Frontal cortex (tissue), 4 donors: ENCODE results near the gene CCDC116. TPM values are rescaled to one million over a fixed set of nuclear protein-coding genes. Genes with fewer than 3 reads are reported as not detected.

Experiments used
- DNase-seq, 2 donors: peaks; one replicate each; pipeline ENCODE4 v3.0.0; 2012; ENCODE audit warnings: low spot score in 2 of 2
- FAIRE-seq: peaks from 2 replicates; lab custom pipeline; 2012; peaks lifted over from hg19 to GRCh38; lab: Jason Lieb, UNC
- total RNA-seq: library from RNA; depleted of rRNA; stranded (reverse); fragments of >200 nt; gene quantifications from one replicate; pipeline ENCODE4 v1.2.3, GENCODE V29; 2014
- donor health status: control.
- donor health status: control.
- donor health status: control.

The CCDC116 gene
- total RNA-seq, 1 donor from 2014 or later: not detected

DNA sequence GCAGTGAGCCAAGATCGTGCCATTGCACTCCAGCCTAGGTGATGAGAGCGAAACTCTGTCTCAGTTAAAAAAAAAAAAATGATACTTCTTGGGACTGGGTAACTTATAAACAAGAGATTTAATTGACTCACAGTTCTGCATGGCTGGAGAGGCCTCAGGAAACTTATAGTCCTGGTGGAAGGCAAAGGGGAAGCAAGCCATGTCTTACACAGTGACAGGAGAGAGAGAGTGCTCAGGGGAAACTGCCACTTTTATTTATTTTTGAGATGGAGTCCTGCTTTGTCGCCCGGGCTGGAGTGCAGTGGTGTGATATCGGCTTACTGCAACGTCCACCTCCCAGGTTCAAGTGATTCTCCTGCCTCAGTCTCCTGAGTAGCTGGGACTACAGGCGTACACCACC lies 17.7 kb downstream of the CCDC116 start:
- FAIRE-seq (no peak), DNase-seq (no peak)

DNA sequence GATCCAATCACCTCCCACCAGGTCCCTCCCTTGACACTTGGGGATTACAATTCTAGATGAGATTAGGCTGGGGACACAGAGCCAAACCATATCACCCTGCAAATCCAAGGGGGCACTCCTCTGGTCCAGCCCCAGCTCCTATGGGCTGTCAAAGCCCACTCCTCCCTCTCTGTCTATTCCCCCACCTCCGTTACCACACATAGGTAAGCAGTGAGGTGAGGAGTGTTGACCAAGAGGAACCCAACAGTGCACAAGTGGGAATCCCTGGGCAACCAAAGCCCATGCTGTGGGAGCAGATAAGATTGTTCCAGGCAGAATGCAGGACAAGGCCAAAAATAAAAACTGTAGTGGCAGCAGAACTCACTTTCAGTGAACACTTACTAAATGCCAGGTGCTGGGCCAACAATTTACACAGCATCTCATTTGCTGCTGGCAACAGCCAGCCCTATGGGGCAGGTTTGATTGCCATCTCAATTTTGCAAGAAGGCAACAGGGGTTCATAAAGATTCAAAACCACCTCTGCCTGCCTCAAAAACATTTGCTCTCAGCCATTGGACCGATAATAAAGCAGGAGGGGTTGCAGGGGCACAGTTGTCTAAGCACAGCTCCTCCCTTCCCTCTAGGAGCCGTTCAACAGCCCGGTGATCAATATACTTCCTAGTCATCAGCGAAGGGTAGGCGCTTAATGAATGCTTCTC lies 18.4 kb downstream of the CCDC116 start:
- DNase-seq: no peak
- FAIRE-seq: no peak

DNA sequence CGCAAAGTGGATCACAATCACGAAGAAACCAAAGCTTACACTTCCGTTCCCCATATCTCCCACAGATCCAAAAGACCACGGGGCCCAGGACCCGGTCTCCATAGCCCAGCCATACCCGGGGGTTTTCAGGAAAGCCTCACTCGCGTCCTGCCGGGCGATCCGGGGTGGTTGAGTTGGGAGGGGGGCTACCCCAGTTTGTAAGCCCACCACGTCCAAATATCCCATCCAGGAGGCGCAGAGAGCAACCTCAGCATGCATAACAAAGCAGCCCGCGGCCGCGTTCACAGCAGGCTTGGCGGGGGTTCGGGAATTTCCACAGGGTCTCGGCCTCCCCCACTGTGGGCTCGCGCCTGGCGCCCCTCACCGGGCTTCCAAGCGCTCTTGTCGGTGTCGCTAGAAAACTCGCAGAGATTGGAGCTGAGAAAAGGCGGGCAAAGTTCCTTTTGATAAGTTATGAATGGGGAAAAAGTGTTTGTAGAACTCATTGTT lies 19.0 kb downstream of the CCDC116 start:
- no peak for FAIRE-seq
- no peak for DNase-seq

DNA sequence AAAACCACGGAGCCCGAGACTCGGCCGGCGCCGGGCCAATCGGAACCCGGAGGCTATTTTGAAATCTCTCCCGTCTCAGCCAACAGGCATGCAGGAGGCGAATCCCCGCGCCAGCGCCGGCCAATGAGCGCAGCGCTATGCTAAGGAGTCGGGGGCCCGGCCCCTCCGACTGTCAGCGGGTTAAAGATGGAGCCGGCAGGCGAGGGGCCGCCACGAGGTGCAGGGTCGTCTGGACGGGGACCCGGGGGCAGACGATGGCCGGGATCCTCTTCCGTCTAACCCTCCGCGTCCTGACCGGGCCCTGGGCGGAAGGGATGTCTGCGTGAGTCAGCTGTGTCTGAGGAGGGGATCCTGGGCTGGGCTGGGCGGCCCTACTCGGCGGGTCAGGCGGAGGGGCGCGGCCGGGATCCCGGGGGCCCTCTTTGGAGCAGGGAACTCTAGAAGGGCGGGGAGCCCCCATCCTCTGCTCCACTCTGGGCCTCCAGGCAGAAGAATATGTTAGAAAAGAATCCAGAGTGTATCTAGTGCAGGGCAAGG lies 19.5 kb downstream of the CCDC116 start:
- FAIRE-seq (no peak), DNase-seq (peak; percentile 76 to 89)

DNA sequence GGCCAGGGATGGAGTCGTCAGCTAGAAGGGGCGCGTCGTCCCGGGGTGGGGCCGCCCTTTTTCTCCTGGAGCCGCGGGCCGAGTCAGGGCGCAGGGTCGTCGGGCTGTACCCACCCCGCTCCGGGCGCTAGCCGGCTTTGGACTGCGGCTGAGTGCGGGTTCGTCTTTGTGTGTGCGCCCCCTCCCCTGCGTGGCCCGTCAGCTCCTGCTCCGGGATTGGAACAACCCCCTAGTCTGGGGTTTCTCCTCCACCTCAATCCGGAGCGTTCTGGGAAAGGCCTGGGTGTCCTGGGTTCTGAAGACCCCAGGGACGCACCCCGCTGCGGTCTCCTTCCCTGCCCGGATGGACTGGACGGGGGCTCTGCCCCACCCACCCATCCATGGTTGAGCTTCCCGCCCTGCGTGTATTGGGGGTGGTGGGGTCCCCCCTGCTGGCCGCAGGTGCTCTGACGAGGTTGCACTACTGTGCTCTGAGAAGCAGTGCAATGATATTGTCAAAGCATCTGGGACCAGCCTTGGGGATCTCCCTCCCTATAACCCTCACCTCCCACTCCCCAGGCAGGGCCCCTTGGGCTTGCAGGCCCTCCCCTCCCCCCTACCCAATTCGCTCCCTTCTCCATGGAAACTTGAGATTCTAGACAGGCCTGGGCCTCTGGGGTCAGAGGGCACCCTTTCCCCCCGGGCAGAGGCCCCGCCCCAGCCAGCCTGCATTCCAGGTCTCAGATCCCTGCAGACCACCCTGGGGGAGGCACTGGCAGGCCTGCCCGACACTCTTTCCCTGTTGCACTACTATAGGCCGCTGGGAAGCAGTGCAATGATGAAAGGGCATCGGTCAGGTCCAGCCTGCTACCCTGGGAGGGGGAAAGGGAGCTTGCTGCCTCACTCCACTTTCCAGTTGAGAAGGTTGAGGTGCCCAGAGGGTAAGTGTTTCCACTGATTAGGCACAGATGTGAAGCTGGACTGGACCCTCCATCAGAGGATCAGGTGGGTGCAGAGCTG lies 20.3 kb downstream of the CCDC116 start:
- DNase-seq (no peak), FAIRE-seq (no peak)

DNA sequence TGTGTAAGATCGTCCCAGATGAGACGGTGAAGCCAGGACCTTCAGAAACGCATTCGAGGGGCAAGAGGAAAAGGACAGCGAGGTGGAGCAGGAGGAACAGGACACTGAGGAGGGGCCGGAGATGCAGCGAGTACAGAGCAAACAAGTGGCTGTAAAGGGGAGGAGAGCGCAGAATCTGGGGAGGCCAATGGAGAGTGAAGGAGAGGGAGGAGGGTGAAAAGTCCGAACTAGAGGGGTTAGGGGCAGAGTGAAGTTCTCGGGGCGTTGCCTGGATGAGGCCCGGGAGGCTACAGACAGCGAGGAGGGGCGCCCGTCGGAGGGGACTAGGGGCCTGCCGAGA lies 24.4 kb downstream of the CCDC116 start:
- DNase-seq (no peak), FAIRE-seq (no peak)

DNA sequence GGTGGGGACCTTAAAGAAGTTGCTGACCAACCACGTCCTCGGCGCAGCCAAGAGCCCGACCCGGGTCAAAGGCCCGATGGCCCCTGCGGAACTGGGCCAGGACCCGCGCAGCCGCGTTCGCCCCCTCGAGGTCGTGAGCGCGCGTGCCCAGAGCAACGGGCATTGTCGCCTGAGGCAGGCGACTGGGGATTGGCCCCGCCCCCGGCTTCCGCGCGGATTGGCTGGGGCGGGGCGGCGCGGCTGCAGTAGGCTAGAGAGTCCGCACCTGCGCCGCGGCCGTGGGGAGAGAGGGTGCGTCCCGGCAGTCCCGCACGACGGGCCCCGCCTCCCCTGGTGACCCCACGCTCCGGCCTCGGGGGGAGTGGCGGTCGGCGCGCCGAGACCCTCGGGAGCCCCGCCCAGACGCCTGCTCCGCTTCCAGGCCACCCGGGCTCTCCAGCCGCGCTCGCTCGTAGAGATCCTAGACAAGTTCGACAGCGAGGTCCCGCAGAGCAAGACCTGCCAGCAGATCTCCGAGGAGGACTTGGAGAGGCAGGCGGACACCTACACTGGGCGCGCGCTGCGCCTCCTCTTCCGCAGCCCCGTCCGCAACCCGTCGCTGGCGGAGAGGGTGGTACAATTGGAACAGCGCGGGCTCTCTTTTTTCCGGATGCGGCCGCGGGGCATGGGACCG lies 24.9 kb downstream of the CCDC116 start:
- FAIRE-seq (no peak), DNase-seq (peak; percentile 78 to 85)

DNA sequence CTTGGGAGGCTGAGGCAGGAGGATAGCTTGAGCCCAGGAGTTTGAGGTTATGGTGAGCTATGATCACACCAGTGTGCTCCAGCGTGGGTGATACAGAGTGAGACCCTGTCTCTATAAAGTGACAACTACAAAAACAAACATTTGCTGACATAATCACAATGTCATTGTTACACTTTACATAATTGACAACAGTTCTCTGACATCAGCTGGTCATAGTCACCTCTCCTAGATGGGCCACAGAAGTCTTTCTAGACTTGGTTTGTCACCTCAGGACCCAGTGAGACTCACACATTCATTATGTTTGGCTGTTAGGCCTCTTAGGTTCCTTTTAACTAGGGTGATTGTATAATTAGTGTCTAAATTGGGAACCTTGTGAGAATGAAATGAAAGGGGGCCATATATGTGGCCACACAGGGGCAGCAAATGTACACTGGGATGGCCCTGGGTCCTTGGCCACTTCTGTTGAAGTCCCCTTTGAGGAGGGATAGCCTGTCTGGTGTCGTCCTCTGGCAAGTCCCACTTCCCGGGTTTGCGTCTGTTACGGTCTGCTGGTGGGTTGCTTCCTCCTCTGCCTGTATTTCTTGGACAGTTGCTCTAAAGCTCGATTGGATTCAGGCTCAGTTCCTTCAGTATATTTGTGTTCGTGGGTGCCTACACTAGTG lies 27.4 kb downstream of the CCDC116 start:
- FAIRE-seq (no peak), DNase-seq (no peak)

DNA sequence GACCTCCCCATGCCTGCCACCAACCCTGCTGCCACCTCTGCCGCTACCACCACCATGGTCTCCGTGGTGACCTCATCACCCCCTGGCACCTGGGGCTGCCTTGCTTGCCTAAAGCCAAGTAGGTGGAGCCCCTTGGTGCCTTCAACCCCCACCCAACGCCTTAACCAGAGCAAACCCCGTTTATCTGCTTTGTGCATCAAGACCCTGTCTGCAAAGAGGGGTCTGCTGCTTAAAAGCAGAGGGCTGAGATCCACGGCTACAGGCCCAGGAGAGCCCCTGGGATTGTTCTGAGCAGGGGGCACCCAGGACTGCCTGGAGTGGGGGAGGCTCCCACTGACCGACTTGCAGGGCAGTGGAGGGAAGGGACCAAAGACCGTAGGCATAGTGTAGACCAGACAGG lies 28.3 kb downstream of the CCDC116 start:
- FAIRE-seq (no peak), DNase-seq (no peak)

DNA sequence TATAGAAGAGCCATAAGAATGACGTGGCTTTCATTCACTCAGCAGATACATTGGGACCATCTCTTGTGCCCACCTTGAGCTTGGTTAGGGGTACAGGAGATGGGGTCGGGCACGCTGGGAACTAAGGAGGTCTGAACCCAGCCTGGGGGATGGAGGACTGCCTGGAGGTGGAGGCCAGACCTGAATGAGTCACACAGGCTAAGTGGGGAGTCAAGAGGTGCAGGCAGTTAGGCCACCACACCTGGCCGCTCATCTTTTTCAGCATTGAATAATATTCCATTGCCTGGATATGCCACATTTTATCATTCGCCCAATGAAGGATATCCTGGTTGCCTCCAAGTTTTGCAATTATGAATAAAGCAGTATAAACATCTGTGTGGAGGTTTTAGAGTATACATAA lies 29.4 kb downstream of the CCDC116 start:
- DNase-seq (no peak), FAIRE-seq (no peak)

DNA sequence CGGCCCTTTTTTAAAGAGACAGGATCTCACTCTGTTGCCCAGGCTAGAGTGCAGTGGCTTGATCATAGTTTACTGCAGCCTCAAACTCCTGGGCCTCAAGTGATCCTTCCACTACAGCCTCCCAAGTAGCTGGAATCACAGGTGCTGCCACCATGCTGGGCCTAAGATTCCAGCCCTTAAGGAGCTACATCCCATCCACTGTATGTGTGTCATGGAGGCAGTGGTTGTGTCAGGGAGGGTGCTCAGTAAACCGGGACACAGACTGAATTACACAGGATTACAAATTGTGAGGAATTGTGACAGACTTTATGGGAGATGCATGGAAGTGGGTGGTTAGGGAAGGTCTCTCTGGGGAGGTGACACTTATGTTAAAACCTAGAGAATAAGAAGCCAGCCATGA lies 31.2 kb downstream of the CCDC116 start:
- DNase-seq (no peak), FAIRE-seq (no peak)

DNA sequence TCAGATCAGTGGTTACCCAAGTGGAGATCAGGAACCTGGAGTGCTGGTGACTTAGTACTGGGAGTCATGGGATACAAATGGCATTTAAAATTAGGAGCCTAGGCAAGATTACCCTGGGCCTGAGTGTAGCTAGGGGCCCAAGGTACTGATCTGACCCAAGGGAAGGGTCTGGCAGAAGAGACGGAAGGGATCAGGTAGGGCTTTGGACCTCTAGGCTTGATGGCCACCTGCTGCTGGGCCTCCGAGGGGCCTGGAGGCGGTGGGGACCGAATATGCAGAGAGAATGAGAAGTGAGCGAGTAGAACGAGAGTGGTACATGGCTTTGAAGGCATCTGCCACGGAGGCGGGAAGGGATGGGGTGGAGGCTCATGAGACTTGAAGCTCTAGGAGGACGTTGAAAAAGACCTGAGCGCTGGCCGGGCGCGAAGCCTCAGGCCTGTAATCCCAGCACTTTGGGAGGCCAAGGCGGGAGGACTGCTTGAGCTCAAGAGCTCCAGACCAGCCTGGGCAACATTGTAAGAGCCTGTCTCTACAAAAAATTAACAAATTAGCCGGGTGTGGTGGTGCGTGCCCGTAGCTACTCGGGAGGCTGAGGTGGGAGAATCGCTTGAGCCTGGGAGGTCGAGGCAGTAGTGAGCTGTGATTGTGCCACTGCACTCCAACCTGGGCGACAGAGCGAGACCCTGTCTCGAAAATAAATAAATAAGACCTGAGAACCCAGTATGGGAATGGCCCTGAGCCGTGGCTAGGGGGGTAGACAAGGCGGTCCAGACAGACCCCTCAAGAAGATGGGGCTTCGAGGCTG lies 32.7 kb downstream of the CCDC116 start:
- no peak for FAIRE-seq

DNA sequence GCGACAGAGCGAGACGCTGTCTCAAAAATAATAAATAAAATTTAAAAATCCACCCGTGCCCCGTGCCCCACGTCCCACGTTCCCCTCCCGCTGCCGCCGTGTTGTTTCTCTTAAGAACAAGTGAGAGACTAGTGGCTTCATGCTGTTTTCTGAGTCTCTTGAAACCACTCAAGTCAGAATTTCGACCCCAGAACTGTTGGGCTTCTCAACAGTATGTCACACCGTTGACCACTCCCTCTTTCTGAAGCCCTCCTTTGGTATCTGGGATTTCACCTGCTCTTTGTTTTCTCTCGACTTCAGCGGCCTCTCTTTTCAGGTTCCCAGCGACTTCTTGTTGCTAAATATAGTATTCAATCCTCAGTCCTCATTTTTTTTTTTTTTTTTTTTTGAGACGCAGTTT lies 34.2 kb downstream of the CCDC116 start:
- FAIRE-seq (no peak), DNase-seq (no peak)

More for the DNA sequence above, 32.7 kb downstream of the CCDC116 start:
- no peak for DNase-seq

DNA sequence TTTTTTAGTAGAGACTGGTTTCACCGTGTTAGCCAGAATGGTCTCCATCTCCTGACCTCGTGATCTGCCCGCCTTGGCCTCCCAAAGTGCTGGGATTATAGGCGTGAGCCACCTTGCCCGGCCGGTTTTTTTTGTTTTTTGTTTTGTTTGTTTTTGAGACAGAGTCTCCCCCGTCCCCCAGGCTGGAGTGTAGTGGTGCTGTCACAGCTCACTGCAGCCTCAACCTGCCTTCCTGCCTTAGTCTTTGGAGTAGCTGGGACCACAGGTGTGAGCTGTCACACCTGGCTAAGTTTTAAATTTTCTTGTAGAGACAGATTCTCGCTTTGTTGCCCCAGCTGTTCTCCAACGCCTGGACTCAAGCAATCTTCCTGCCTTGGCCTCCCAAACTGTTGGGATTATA lies 36.5 kb downstream of the CCDC116 start:
- FAIRE-seq (no peak), DNase-seq (no peak)

DNA sequence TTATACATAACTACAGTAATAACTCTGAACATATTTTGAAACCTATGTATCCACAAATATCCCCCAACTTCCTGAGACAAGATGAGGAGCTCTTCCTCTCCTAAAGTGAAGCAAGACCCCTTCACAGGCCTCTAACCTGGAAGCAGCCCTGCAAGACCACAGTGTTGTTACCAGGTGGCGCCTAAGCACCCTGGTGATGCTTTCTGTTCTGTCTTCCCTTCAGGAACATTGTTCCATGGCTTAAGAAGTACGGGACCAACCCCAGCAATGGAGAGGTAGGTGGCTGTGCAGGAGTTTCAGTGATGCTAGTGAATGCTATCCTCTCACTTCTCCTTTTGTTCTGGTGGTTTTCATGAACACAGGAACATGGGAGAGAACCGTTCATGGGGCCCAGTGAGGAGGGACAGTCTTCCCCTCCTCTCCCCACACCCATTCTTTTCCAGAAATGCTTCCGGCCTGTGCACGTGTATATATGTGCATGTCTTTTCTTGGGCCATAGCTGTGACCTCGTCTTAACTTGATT lies 39.6 kb downstream of the CCDC116 start:
- DNase-seq (no peak), FAIRE-seq (no peak)

DNA sequence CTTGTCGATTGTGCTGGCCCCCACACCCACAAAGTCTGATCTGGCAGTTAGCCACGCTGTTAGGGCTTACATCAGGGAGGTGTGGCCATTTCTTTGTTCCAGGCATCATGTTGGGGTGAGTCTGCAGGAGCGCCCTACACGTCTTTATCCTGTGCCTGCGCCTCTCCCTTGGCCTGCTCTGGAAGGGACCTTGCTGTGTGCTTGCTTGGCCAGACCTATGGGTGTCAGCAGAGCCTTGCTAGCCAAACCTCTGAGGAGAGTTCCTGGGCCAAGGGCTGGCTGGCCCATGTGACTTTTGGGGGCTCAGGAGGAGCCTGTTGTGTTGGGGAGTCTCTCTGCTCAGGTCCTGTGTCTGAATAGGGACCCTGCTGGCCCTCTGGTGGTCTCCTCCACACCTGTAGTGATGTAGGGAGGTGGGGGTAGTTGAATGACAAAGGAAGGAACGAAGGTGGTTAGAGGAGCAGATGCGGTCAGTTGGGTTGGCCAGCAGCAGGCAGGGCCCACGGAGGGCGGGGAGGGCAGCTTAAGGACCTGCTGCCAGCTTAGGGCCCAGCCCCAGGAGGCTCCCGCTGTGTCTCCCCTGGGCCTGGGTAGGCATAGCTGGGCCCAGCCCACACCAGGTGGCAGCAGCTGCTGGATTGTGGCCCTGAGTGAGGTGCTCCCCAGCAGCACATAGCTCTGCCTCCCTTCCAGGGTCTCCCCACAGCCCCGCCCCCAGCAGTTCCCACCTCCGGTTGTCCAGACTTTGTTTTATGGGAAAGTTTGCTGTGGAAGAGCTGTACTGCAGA lies 41.2 kb downstream of the CCDC116 start:
- FAIRE-seq: no peak
- no peak for DNase-seq

DNA sequence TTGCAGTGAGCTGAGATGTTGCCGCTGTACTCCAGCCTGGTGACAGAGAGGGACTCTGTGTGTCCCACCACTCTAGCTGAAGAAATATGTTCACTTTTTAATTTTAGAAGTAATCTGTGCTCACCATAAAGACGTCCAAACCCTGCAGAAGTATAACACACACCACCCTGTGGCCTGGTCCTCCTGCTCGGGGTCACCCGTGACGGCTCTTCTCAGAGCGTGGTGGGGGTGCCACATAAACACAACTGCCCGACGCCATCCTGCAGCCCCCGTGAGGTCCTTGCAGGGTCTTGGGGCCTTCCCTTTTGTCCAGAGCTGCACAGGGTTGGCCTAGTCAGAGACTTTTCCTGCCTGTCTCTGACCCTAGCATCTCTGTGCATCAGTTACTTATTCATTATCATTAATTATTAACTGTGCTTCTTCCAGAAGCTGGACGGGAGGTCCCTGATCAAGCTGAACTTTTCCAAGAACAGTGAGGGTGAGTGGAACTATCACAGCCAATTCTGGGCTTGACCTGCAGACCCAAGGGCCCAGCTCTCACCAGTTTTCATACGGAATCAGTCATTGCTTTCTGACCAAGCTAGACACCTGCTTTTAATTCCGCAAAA lies 42.2 kb downstream of the CCDC116 start:
- DNase-seq: no peak
- no peak for FAIRE-seq
